ENCODE results near the gene NFU1. TPM values are rescaled to one million over a fixed set of nuclear protein-coding genes. Genes with fewer than 3 reads are reported as not detected.

NFU1 gene
- total and polyA plus RNA-seq, 2 donors (not counting 1 experiment from before 2014, with no cell fraction given) = 57.3 to 62.9 TPM

GRCh38 chr2:69482471-69482870 lies 45.2 kb upstream of the NFU1 start:
- H3K9me3 ChIP-seq (ENCODE audit: control insufficient read depth, insufficient read depth, low read depth, low read length) = no peaks in the 10 kb centered on the region
- no peak overlapping the region for H2AFZ ChIP-seq (ENCODE audit: low read length)
- no peak for DNase-seq (ENCODE audit: low read depth in 2 of 2)
- H3K4me2 ChIP-seq (ENCODE audit: extremely low read depth, insufficient read depth, low read length) = no peak overlapping the region
- TF ChIP-seq EZH2 (IDR thresholded peaks at IDR 0.05; ENCODE audit: low read length, missing control alignments) (no peak), CTCF (conservative IDR thresholded peaks at IDR 0.05 in 1 of 2, IDR thresholded peaks at IDR 0.05 in 1 of 2; ENCODE audit: low read depth in 1 of 2, low read length in 2 of 2) (no peak)
- H4K20me1 ChIP-seq (ENCODE audit: control insufficient read depth, extremely low read depth, insufficient read depth, low read length) = no peaks in the 10 kb centered on the region
- H3K79me2 ChIP-seq (ENCODE audit: control insufficient read depth, insufficient read depth, low read length) = no peaks in the 10 kb centered on the region
- H3K9ac ChIP-seq (ENCODE audit: insufficient read depth, low read length) = no peak overlapping the region
- no peaks in the 10 kb centered on the region for H3K4me1 ChIP-seq (ENCODE audit: control insufficient read depth, extremely low read depth, insufficient read depth, low read length)
- H3K27me3 ChIP-seq (ENCODE audit: control insufficient read depth, insufficient read depth, low read length) = no peaks in the 10 kb centered on the region
- no peaks in the 10 kb centered on the region for H3K36me3 ChIP-seq (ENCODE audit: control insufficient read depth, insufficient read depth, low read length)
- H3K4me3 ChIP-seq (replicated peaks in 1 of 4; ENCODE audit: control extremely low read depth in 1 of 4, insufficient read depth in 1 of 4, low read depth in 3 of 4, low read length in 4 of 4) = no peak overlapping the region
- no peak overlapping the region for H3K27ac ChIP-seq (ENCODE audit: insufficient read depth, low read length)

GRCh38 chr2:69481421-69481820 lies 44.2 kb upstream of the NFU1 start:
- Histone ChIP-seq H3K79me2 (ENCODE audit: control insufficient read depth, insufficient read depth, low read length) (no peaks in the 10 kb centered on the region), H3K9me3 (ENCODE audit: control insufficient read depth, insufficient read depth, low read depth, low read length) (no peaks in the 10 kb centered on the region), H4K20me1 (ENCODE audit: control insufficient read depth, extremely low read depth, insufficient read depth, low read length) (no peaks in the 10 kb centered on the region), H3K27me3 (ENCODE audit: control insufficient read depth, insufficient read depth, low read length) (no peaks in the 10 kb centered on the region), H3K4me1 (ENCODE audit: control insufficient read depth, extremely low read depth, insufficient read depth, low read length) (no peaks in the 10 kb centered on the region), H3K27ac (ENCODE audit: insufficient read depth, low read length) (no peak overlapping the region), H3K4me3 (replicated peaks in 1 of 4; ENCODE audit: control extremely low read depth in 1 of 4, insufficient read depth in 1 of 4, low read depth in 3 of 4, low read length in 4 of 4) (no peak overlapping the region), H3K36me3 (ENCODE audit: control insufficient read depth, insufficient read depth, low read length) (no peaks in the 10 kb centered on the region), H2AFZ (ENCODE audit: low read length) (no peak overlapping the region), H3K4me2 (ENCODE audit: extremely low read depth, insufficient read depth, low read length) (no peak overlapping the region), H3K9ac (ENCODE audit: insufficient read depth, low read length) (no peak overlapping the region)
- TF ChIP-seq CTCF (conservative IDR thresholded peaks at IDR 0.05 in 1 of 2, IDR thresholded peaks at IDR 0.05 in 1 of 2; ENCODE audit: low read depth in 1 of 2, low read length in 2 of 2) (no peak), EZH2 (IDR thresholded peaks at IDR 0.05; ENCODE audit: low read length, missing control alignments) (no peak)
- no peak for DNase-seq (ENCODE audit: low read depth in 2 of 2)

- Histone ChIP-seq H3K27ac (ENCODE audit: insufficient read depth, low read length) (no peak overlapping the region), H2AFZ (ENCODE audit: low read length) (no peak overlapping the region), H3K27me3 (ENCODE audit: control insufficient read depth, insufficient read depth, low read length) (no peaks in the 10 kb centered on the region), H3K4me2 (ENCODE audit: extremely low read depth, insufficient read depth, low read length) (no peak overlapping the region), H3K9ac (ENCODE audit: insufficient read depth, low read length) (no peak overlapping the region), H3K4me1 (ENCODE audit: control insufficient read depth, extremely low read depth, insufficient read depth, low read length) (no peaks in the 10 kb centered on the region), H3K79me2 (ENCODE audit: control insufficient read depth, insufficient read depth, low read length) (no peaks in the 10 kb centered on the region), H4K20me1 (ENCODE audit: control insufficient read depth, extremely low read depth, insufficient read depth, low read length) (no peaks in the 10 kb centered on the region), H3K4me3 (replicated peaks in 1 of 4; ENCODE audit: control extremely low read depth in 1 of 4, insufficient read depth in 1 of 4, low read depth in 3 of 4, low read length in 4 of 4) (no peak overlapping the region), H3K9me3 (ENCODE audit: control insufficient read depth, insufficient read depth, low read depth, low read length) (no peaks in the 10 kb centered on the region), H3K36me3 (ENCODE audit: control insufficient read depth, insufficient read depth, low read length) (peaks cover 2% of the 10 kb centered on the region)
- DNase-seq (ENCODE audit: low read depth in 2 of 2) = no peak
- no peak for TF ChIP-seq CTCF (conservative IDR thresholded peaks at IDR 0.05 in 1 of 2, IDR thresholded peaks at IDR 0.05 in 1 of 2; ENCODE audit: low read depth in 1 of 2, low read length in 2 of 2)
- TF ChIP-seq EZH2 (IDR thresholded peaks at IDR 0.05; ENCODE audit: low read length, missing control alignments) = no peak
Observed at GRCh38 chr2:69477627-69478026, 40.4 kb upstream of the NFU1 start.
